Body of pancreas (tissue), 4 donors: ENCODE measurements around the gene ARID4B. TPM values are rescaled to one million over a fixed set of nuclear protein-coding genes. Genes with fewer than 3 reads are reported as not detected.

Source experiments
- ATAC-seq: fragments of 150-250 bp; one replicate; pipeline ENCODE4 v1.9.1; 2016
- DNase-seq, 4 donors: peaks; one replicate each; pipeline ENCODE4 v3.0.0-alpha.2; 2019
- H3K27ac ChIP-seq, 4 donors: fragments of 200-600 bp; sonication (generic); 1 replicate in 3 of 4; 2 replicates in 1 of 4; pipeline versions ENCODE4 v1.5.1 to v1.6.1; 2016 to 2019; ENCODE audit warnings: mild to moderate bottlenecking in 1 of 4, mixed read lengths in 1 of 4, moderate library complexity in 1 of 4
- H3K27me3 ChIP-seq, 2 donors: fragments of 200-600 bp; sonication (generic); one replicate each; pipeline ENCODE4 v1.6.0; 2016; ENCODE audit warnings: mild to moderate bottlenecking in 1 of 2
- H3K36me3 ChIP-seq, 2 donors: fragments of 200-600 bp; sonication (generic); replicated peaks in 1 of 2; 2 replicates each; pipeline ENCODE4 v1.5.1; 2016; ENCODE audit warnings: low read depth in 2 of 2; ENCODE audit not compliant: insufficient read depth in 1 of 2
- H3K4me1 ChIP-seq: fragments of 200-600 bp; sonication (generic); one replicate; pipeline ENCODE4 v1.6.0; 2016
- H3K4me3 ChIP-seq, 2 donors: fragments of 200-600 bp; sonication (generic); 1 replicate in 1 of 2; 2 replicates in 1 of 2; pipeline ENCODE4 v1.5.1; 2016 to 2019
- H3K9me3 ChIP-seq, 3 donors: fragments of 200-600 bp; sonication (generic); 1 replicate in 2 of 3; 2 replicates in 1 of 3; pipeline ENCODE4 v1.5.1; 2016
- POLR2A ChIP-seq, 3 donors: fragments of 450-650 bp; IDR thresholded peaks; one replicate each; pipeline ENCODE4 v1.6.1; 2016; ENCODE audit warnings: antibody characterized with exemption in 3 of 3, mild to moderate bottlenecking in 2 of 3
- WGBS, 2 donors: methylation state at CpG; one replicate each; pipeline ENCODE4 v1.1.5; 2017; 5-methylcytosine and 5-hydroxymethylcytosine counted together
- intact Hi-C: fragments of 100-400 bp; cut with DNase I; formaldehyde crosslinking; loops from one replicate; pipeline ENCODE4 v1.15.1; 2023
- total RNA-seq, 2 donors: library from RNA; depleted of rRNA; stranded (reverse); fragments of >200 nt; gene quantifications; one replicate each; pipeline ENCODE4 v1.1.0, GENCODE V29; 2016
- TF ChIP-seq, protein P1 (sequence below), 7 experiments: fragments of 450-650 bp in 4 of 7; fragments of 200-600 bp in 3 of 7; sonication (generic) in 3 of 7; IDR thresholded peaks; one replicate each; pipeline ENCODE4 v1.5.1; 2016 to 2019; ENCODE audit warnings: antibody characterized with exemption in 7 of 7

Gene ARID4B
- total RNA-seq, 2 donors from 2014 or later, result 27.7 to 35.3 TPM

DNA sequence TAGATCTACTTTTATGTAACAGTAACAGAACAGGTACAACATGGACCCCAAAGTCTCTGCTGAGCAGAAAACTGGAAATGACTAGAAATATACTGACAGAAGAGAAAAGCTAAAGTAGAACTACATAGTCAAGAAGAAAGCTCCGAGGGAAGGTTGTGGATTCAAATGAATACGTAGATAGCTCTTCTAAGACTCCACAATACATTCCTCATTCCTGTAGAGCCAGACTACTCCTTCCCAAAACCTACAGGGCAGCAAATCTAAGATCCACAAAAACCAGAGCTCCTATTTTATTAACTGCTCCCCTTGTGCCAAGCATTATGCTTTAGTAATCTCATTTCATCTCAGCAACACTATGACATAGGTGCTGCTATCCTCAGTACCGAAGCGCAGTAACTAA, 35.2 kb downstream of the ARID4B start:
- no peak for ATAC-seq

GRCh38 chr1:235291599-235292091, 36.3 kb downstream of the ARID4B start:
- no peak for TF ChIP-seq POLR2A (IDR thresholded peaks at IDR 0.05)
- TF ChIP-seq, protein P1, sequence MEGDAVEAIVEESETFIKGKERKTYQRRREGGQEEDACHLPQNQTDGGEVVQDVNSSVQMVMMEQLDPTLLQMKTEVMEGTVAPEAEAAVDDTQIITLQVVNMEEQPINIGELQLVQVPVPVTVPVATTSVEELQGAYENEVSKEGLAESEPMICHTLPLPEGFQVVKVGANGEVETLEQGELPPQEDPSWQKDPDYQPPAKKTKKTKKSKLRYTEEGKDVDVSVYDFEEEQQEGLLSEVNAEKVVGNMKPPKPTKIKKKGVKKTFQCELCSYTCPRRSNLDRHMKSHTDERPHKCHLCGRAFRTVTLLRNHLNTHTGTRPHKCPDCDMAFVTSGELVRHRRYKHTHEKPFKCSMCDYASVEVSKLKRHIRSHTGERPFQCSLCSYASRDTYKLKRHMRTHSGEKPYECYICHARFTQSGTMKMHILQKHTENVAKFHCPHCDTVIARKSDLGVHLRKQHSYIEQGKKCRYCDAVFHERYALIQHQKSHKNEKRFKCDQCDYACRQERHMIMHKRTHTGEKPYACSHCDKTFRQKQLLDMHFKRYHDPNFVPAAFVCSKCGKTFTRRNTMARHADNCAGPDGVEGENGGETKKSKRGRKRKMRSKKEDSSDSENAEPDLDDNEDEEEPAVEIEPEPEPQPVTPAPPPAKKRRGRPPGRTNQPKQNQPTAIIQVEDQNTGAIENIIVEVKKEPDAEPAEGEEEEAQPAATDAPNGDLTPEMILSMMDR (IDR thresholded peaks at IDR 0.05), result no peak
- Histone ChIP-seq H3K27me3 (no peaks in the 10 kb centered on the region), H3K9me3 (no peaks in the 10 kb centered on the region), H3K4me3 (no peak overlapping the region), H3K36me3 (no peaks in the 10 kb centered on the region), H3K27ac (no peak overlapping the region), H3K4me1 (peaks cover 86% of the 10 kb centered on the region)
- intact Hi-C loops, result no loop called here
- WGBS, 2 donors, result 53 to 54% methylated on average over 6 of the region's 6 CpGs
- DNase-seq, result no peak
- ATAC-seq, result no peak

More for the DNA sequence above, 35.2 kb downstream of the ARID4B start:
- no peak overlapping the region for H3K4me3 ChIP-seq
- H3K27me3 ChIP-seq, result no peaks in the 10 kb centered on the region
- WGBS, 2 donors, result 70 to 74% methylated on average over 4 of the region's 4 CpGs
- DNase-seq, result no peak
- peak overlapping the region in 1 of 4 donors; percentile 18 for H3K27ac ChIP-seq
- H3K9me3 ChIP-seq, result no peaks in the 10 kb centered on the region
- no peak for TF ChIP-seq POLR2A (IDR thresholded peaks at IDR 0.05)
- TF ChIP-seq, protein P1 (IDR thresholded peaks at IDR 0.05), result no peak
- H3K36me3 ChIP-seq, result no peaks in the 10 kb centered on the region
- intact Hi-C loops, result no loop called here
- peaks cover 91% of the 10 kb centered on the region for H3K4me1 ChIP-seq

GRCh38 chr1:235290740-235291502, 37.1 kb downstream of the ARID4B start:
- Histone ChIP-seq H3K36me3 (no peaks in the 10 kb centered on the region), H3K9me3 (no peaks in the 10 kb centered on the region), H3K27ac (no peak overlapping the region), H3K4me3 (no peak overlapping the region), H3K27me3 (no peaks in the 10 kb centered on the region), H3K4me1 (peaks cover 86% of the 10 kb centered on the region)
- no peak for TF ChIP-seq POLR2A (IDR thresholded peaks at IDR 0.05)
- WGBS, 2 donors, result 87 to 89% methylated on average over 12 of the region's 12 CpGs
- ATAC-seq (no peak), DNase-seq (no peak)
- intact Hi-C loops, result no loop called here

DNA sequence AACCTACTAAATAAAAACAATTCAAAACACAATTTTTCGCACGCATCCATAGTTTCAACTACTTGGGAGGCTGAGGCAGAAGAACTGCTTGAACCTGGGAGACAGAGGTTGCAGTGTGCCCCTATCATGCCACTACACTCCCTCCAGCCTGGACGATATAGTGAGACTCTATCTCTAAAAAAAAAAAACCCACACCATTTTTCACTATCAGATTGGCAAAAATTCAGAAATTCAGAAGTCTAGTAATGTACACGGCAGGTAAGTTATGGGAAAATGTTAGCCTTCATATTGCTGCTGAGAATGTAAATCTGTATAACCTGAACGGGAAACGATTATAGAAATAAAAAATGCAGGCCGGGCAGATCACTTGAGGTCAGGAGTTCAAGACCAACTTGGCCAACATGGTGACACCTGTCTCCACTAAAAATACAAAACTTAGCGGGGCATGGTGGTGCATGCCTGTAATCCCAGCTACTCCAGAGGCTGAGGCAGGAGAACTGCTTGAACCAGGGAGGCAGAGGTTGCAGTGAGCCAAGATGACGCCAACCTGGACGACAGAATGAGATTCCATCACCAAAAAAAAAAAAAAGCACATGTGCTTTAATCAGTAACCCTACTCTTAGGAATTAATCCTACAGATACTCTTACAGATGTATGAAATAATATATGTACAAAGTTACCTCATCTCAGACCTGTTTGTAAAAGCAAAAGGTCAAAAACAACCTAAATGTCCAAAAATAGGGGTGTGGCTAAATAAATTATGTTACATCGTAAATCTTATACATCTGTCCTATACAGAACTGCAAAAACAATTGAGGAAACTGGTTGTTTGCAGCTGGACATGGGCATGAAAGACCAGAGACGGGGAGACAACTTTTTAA, 37.9 kb downstream of the ARID4B start:
- WGBS, 2 donors, result 70 to 76% methylated on average over 12 of the region's 12 CpGs
- H3K4me1 ChIP-seq, result peaks cover 79% of the 10 kb centered on the region
- ATAC-seq (no peak), DNase-seq (no peak)
- intact Hi-C loops, result no loop called here
- H3K27me3 ChIP-seq, result no peaks in the 10 kb centered on the region
- H3K9me3 ChIP-seq, result no peaks in the 10 kb centered on the region
- no peak overlapping the region for H3K27ac ChIP-seq
- no peak overlapping the region for H3K4me3 ChIP-seq
- no peaks in the 10 kb centered on the region for H3K36me3 ChIP-seq
- no peak for TF ChIP-seq POLR2A (IDR thresholded peaks at IDR 0.05)
- TF ChIP-seq, protein P1 (IDR thresholded peaks at IDR 0.05), result no peak

GRCh38 chr1:235287208-235287882, 40.6 kb downstream of the ARID4B start:
- Histone ChIP-seq H3K4me1 (peaks cover 62% of the 10 kb centered on the region), H3K27ac (no peak overlapping the region), H3K36me3 (no peaks in the 10 kb centered on the region), H3K27me3 (no peaks in the 10 kb centered on the region), H3K4me3 (no peak overlapping the region), H3K9me3 (no peaks in the 10 kb centered on the region)
- intact Hi-C loops, result no loop called here
- WGBS, 2 donors, result 85 to 89% methylated on average over 4 of the region's 4 CpGs
- DNase-seq, result no peak
- TF ChIP-seq, protein P1 (IDR thresholded peaks at IDR 0.05), result no peak
- no peak for ATAC-seq
